A673 (cell line): ENCODE data around the gene GLUD2. TPM values are rescaled to one million over a fixed set of nuclear protein-coding genes. Genes with fewer than 3 reads are reported as not detected.

Experiments
- BruUV-seq: library from RNA; stranded (reverse); fragments of 400-500 nt; replicated peaks from 2 replicates; lab custom pipeline; 2021; lab: Mats Ljungman, UMichigan
- CTCF ChIA-PET: fragments of 300-600 bp; sonication (Branson Sonifier 250); formaldehyde crosslinking; loops from one replicate; lab custom pipeline; 2022; ENCODE audit warnings: antibody characterized with exemption; lab: Charles Lee
- POLR2A ChIA-PET: fragments of 300-600 bp; sonication (Branson Sonifier 250); formaldehyde crosslinking; loops from one replicate; lab custom pipeline; 2022; ENCODE audit warnings: antibody characterized with exemption; ENCODE audit not compliant: low non-redundant PET; lab: Charles Lee
- DNase-seq: peaks from one replicate; pipeline ENCODE4 v3.0.0-alpha.2; 2015; ENCODE audit warnings: low spot score
- H3K27ac ChIP-seq: fragments of 200-600 bp; sonication (generic); 2 replicates; pipeline ENCODE4 v1.5.1; 2016; ENCODE audit warnings: mixed run types, low read depth, mild to moderate bottlenecking, mixed read lengths, antibody characterized with exemption, low read length; ENCODE audit not compliant: poor library complexity, severe bottlenecking
- H3K27me3 ChIP-seq: fragments of 200-600 bp; sonication (generic); replicated peaks from 2 replicates; pipeline ENCODE4 v1.6.1; 2017; ENCODE audit warnings: mixed run types, low read depth, mild to moderate bottlenecking, mixed read lengths, antibody characterized with exemption, low read length; ENCODE audit not compliant: insufficient read depth, poor library complexity
- H3K36me3 ChIP-seq: fragments of 200-600 bp; sonication (generic); 2 replicates; pipeline ENCODE4 v1.6.1; 2016; ENCODE audit warnings: mixed run types, mild to moderate bottlenecking, mixed read lengths, antibody characterized with exemption, low read length; ENCODE audit not compliant: insufficient read depth, poor library complexity, severe bottlenecking
- H3K4me1 ChIP-seq: fragments of 200-600 bp; sonication (generic); 2 replicates; pipeline ENCODE4 v1.6.1; 2017; ENCODE audit warnings: mixed run types, mild to moderate bottlenecking, mixed read lengths, antibody characterized with exemption, low read length; ENCODE audit not compliant: insufficient read depth, poor library complexity, severe bottlenecking
- H3K4me3 ChIP-seq: fragments of 200-600 bp; sonication (generic); 2 replicates; pipeline ENCODE4 v1.5.1; 2016; ENCODE audit warnings: low read depth, mixed run types, mild to moderate bottlenecking, mixed read lengths, low read length; ENCODE audit not compliant: poor library complexity, severe bottlenecking
- H3K9me3 ChIP-seq: fragments of 200-600 bp; sonication (generic); 2 replicates; pipeline ENCODE4 v1.6.1; 2016; ENCODE audit warnings: mixed run types, low read depth, mild to moderate bottlenecking, mixed read lengths, antibody characterized with exemption, low read length; ENCODE audit not compliant: poor library complexity, severe bottlenecking
- EZH2 ChIP-seq: fragments of 200-600 bp; sonication (generic); IDR thresholded peaks from 2 replicates; pipeline ENCODE4 v1.6.1; 2017; ENCODE audit warnings: borderline replicate concordance, low read depth, mild to moderate bottlenecking, mixed read lengths, antibody characterized with exemption, low read length; ENCODE audit not compliant: poor library complexity, severe bottlenecking
- intact Hi-C: fragments of 100-400 bp; cut with micrococcal nuclease; formaldehyde crosslinking; loops from one replicate; pipeline ENCODE4 v1.10.0; 2022; ENCODE audit not compliant: unreplicated experiment
- total RNA-seq: library from RNA; stranded (reverse); gene quantifications from 2 replicates; pipeline ENCODE4 v1.2.3, GENCODE V29; 2021
- TF ChIP-seq, protein P1 (sequence below): fragments of 300-800, 200-600 bp; sonication (generic); conservative IDR thresholded peaks from 2 replicates; pipeline ENCODE4 v1.5.1; 2017; ENCODE audit warnings: low read depth, mild to moderate bottlenecking, antibody characterized with exemption, low read length, moderate library complexity, mixed read lengths

The GLUD2 gene
- total RNA-seq, 1 experiment from 2014 or later: 0.47 TPM

DNA sequence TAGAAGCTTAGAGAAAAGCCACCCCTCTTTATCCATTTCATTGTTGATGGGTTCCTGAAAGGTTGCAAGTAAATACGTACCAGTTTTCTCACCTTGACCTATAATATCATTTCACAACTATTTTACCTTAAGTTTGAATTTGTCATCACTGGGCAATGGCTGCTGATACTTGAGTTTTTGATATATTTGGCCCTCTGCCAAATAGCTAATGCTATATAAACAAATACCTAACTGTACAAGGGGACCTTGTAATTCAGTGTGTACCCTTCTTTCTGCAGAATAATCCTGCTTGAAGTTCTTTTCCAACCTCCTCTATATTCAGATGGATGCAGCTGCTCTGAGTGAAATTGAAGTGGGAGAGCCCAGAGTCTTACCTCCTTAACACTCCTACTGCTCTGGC, 19.0 kb upstream of the GLUD2 start:
- TF ChIP-seq, protein P1, sequence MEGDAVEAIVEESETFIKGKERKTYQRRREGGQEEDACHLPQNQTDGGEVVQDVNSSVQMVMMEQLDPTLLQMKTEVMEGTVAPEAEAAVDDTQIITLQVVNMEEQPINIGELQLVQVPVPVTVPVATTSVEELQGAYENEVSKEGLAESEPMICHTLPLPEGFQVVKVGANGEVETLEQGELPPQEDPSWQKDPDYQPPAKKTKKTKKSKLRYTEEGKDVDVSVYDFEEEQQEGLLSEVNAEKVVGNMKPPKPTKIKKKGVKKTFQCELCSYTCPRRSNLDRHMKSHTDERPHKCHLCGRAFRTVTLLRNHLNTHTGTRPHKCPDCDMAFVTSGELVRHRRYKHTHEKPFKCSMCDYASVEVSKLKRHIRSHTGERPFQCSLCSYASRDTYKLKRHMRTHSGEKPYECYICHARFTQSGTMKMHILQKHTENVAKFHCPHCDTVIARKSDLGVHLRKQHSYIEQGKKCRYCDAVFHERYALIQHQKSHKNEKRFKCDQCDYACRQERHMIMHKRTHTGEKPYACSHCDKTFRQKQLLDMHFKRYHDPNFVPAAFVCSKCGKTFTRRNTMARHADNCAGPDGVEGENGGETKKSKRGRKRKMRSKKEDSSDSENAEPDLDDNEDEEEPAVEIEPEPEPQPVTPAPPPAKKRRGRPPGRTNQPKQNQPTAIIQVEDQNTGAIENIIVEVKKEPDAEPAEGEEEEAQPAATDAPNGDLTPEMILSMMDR: no peak
- no peak for TF ChIP-seq EZH2
- intact Hi-C loops: no loop called here
- POLR2A ChIA-PET: no interaction called here
- Histone ChIP-seq H3K27me3 (no peaks in the 10 kb centered on the region), H3K4me1 (no peaks in the 10 kb centered on the region), H3K4me3 (no peak overlapping the region), H3K9me3 (no peaks in the 10 kb centered on the region), H3K27ac (no peak overlapping the region), H3K36me3 (no peaks in the 10 kb centered on the region)
- CTCF ChIA-PET: no interaction called here
- no peak for DNase-seq
- no TSS peak for BruUV-seq

DNA sequence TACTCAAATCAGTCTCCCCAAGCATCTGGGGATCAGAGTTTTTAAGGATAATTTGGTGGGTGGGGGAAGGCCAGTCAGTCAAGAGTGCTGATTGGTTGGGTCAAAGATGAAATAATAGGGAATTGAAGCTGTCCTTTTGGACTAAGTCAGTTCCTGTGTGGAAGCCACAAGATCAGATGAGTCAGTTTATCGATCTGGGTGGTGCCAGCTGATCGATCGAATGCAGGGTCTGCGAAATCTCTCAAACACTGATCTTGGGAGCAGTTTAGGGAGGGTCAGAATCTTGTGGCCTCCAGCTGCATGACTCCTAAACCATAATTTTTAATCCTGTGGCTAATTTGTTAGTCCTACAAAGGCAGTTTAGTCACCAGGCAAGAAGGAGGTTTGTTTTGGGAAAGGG, 17.3 kb upstream of the GLUD2 start:
- Histone ChIP-seq H3K36me3 (no peaks in the 10 kb centered on the region), H3K9me3 (no peaks in the 10 kb centered on the region), H3K4me1 (no peaks in the 10 kb centered on the region), H3K4me3 (no peak overlapping the region), H3K27me3 (no peaks in the 10 kb centered on the region), H3K27ac (no peak overlapping the region)
- no peak for DNase-seq
- no peak for TF ChIP-seq EZH2
- TF ChIP-seq, protein P1: no peak
- intact Hi-C loops: no loop called here
- ChIA-PET POLR2A (no interaction called here), CTCF (no interaction called here)
- BruUV-seq: no TSS peak

- H3K4me1 ChIP-seq: no peaks in the 10 kb centered on the region
- no peaks in the 10 kb centered on the region for H3K27me3 ChIP-seq
- intact Hi-C loops: no loop called here
- TF ChIP-seq EZH2: no peak
- TF ChIP-seq, protein P1: no peak
- no TSS peak for BruUV-seq
- DNase-seq: no peak
- no peaks in the 10 kb centered on the region for H3K36me3 ChIP-seq
- no peaks in the 10 kb centered on the region for H3K9me3 ChIP-seq
- no peak overlapping the region for H3K27ac ChIP-seq
- POLR2A ChIA-PET: no interaction called here
- CTCF ChIA-PET: no interaction called here
- no peak overlapping the region for H3K4me3 ChIP-seq
Measured at GRCh38 chrX:121032531-121032930, 14.9 kb upstream of the GLUD2 start.
